MM.1S (cell line): ENCODE results near the gene LTB.
"Not testable (repeated sequence)": the region's sequence is repeated elsewhere in the genome, so short reads cannot be mapped to it uniquely, and the experiment has no call there.

ENCODE experiments used
- DNase-seq: peaks from one replicate; pipeline ENCODE4 v3.0.0-alpha.2; 2015
- H2AFZ ChIP-seq: fragments of 300-600 bp; sonication (generic); 2 replicates; pipeline ENCODE4 v1.6.0; 2016; ENCODE audit warnings: antibody characterized with exemption, low read length
- H3F3A ChIP-seq: fragments of 300-600 bp; sonication (generic); 2 replicates; pipeline ENCODE4 v1.6.1; 2016; ENCODE audit warnings: mild to moderate bottlenecking, antibody characterized with exemption, low read length, moderate library complexity, mixed read lengths; ENCODE audit not compliant: insufficient read depth
- H3K27ac ChIP-seq: fragments of 300-600 bp; sonication (generic); 2 replicates; pipeline ENCODE4 v1.5.1; 2016; ENCODE audit warnings: mild to moderate bottlenecking, low read length
- H3K27me3 ChIP-seq: fragments of 300-600 bp; sonication (generic); replicated peaks from 2 replicates; pipeline ENCODE4 v1.6.0; 2016; ENCODE audit warnings: low read length; ENCODE audit not compliant: insufficient read depth
- H3K36me3 ChIP-seq: fragments of 300-600 bp; sonication (generic); replicated peaks from 2 replicates; pipeline ENCODE4 v1.6.1; 2016; ENCODE audit warnings: mild to moderate bottlenecking, low read length, mixed read lengths; ENCODE audit not compliant: insufficient read depth
- H3K4me1 ChIP-seq: fragments of 300-600 bp; sonication (generic); 2 replicates; pipeline ENCODE4 v1.6.1; 2016; ENCODE audit warnings: low read length, mixed read lengths
- H3K4me2 ChIP-seq: fragments of 300-600 bp; sonication (generic); 2 replicates; pipeline ENCODE4 v1.6.0; 2016; ENCODE audit warnings: low read depth, low read length
- H3K4me3 ChIP-seq: fragments of 300-600 bp; sonication (generic); 2 replicates; pipeline ENCODE4 v1.5.1; 2016; ENCODE audit warnings: low read length, mixed read lengths
- H3K79me2 ChIP-seq: fragments of 300-600 bp; sonication (generic); 2 replicates; pipeline ENCODE4 v1.6.1; 2016; ENCODE audit warnings: mixed run types, low read length, mixed read lengths
- H3K9ac ChIP-seq: fragments of 300-600 bp; sonication (generic); 2 replicates; pipeline ENCODE4 v1.6.1; 2016; ENCODE audit warnings: low read length, mixed read lengths
- H3K9me2 ChIP-seq: fragments of 300-600 bp; sonication (generic); replicated peaks from 2 replicates; pipeline ENCODE4 v1.6.1; 2016; ENCODE audit warnings: mild to moderate bottlenecking, low read length, mixed read lengths; ENCODE audit not compliant: insufficient read depth
- H3K9me3 ChIP-seq: fragments of 300-600 bp; sonication (generic); replicated peaks from 2 replicates; pipeline ENCODE4 v1.6.1; 2016; ENCODE audit warnings: mild to moderate bottlenecking, low read length, mixed read lengths; ENCODE audit not compliant: insufficient read depth
- H4K20me1 ChIP-seq: fragments of 300-600 bp; sonication (generic); 2 replicates; pipeline ENCODE4 v1.6.1; 2016; ENCODE audit warnings: mild to moderate bottlenecking, low read length, moderate library complexity, mixed read lengths; ENCODE audit not compliant: insufficient read depth
- CTCF ChIP-seq: fragments of 300-600 bp; sonication (generic); IDR thresholded peaks from 2 replicates; pipeline ENCODE4 v1.5.1; 2016; ENCODE audit warnings: antibody characterized with exemption, low read length, mixed read lengths
- EZH2 ChIP-seq: fragments of 300-600 bp; sonication (generic); optimal IDR thresholded peaks from 2 replicates; pipeline ENCODE3; 2017; ENCODE audit warnings: low read depth, mild to moderate bottlenecking, antibody characterized with exemption, low read length, mixed read lengths
- EZH2phosphoT487 ChIP-seq: fragments of 300-600 bp; sonication (generic); IDR thresholded peaks from 2 replicates; pipeline ENCODE4 v1.6.1; 2018; ENCODE audit warnings: antibody characterized with exemption, low read length

The LTB gene

GRCh38 chr6:31557443-31558317, 24.5 kb downstream of the LTB start:
- H4K20me1 ChIP-seq = peaks cover 10% of the 10 kb centered on the region; the same call in 1 of the 2 replicates
- peaks cover 15% of the 10 kb centered on the region for H3F3A ChIP-seq
- DNase-seq = no peak
- H3K79me2 ChIP-seq = no peaks in the 10 kb centered on the region
- H3K4me1 ChIP-seq = peaks cover 32% of the 10 kb centered on the region
- H3K9me3 ChIP-seq = no peaks in the 10 kb centered on the region
- no peak for TF ChIP-seq EZH2
- TF ChIP-seq EZH2phosphoT487 = no peak
- no peak for TF ChIP-seq CTCF
- H3K4me3 ChIP-seq = no peak overlapping the region
- no peak overlapping the region for H3K9ac ChIP-seq
- no peaks in the 10 kb centered on the region for H3K9me2 ChIP-seq
- H3K27ac ChIP-seq = no peak overlapping the region
- H3K27me3 ChIP-seq = 0 out of 2 replicates have a peak, but pooled peaks cover 7% of the 10 kb centered on the region
- no peak overlapping the region for H3K4me2 ChIP-seq
- no peaks in the 10 kb centered on the region for H3K36me3 ChIP-seq
- H2AFZ ChIP-seq = no peak overlapping the region

- H3K4me2 ChIP-seq = no peak overlapping the region
- H4K20me1 ChIP-seq = peaks cover 10% of the 10 kb centered on the region; the same call in 1 of the 2 replicates
Measured at GRCh38 chr6:31556307-31556706, 25.9 kb downstream of the LTB start.

GRCh38 chr6:31551371-31551770, 30.9 kb downstream of the LTB start:
- H3F3A ChIP-seq, H3K27ac ChIP-seq, H3K4me2 ChIP-seq, H3K4me1 ChIP-seq, H3K36me3 ChIP-seq, H3K27me3 ChIP-seq, H3K9me3 ChIP-seq, H2AFZ ChIP-seq, H3K79me2 ChIP-seq, H3K9me2 ChIP-seq, H4K20me1 ChIP-seq, H3K4me3 ChIP-seq, H3K9ac ChIP-seq: not testable (repeated sequence)
- peak; percentile 52 for TF ChIP-seq CTCF
- DNase-seq = peak; percentile 21

More at GRCh38 chr6:31556307-31556706, 25.9 kb downstream of the LTB start:
- Histone ChIP-seq H3F3A (peaks cover 15% of the 10 kb centered on the region), H2AFZ (no peak overlapping the region), H3K36me3 (no peaks in the 10 kb centered on the region), H3K9me2 (no peaks in the 10 kb centered on the region), H3K4me1 (peaks cover 32% of the 10 kb centered on the region), H3K79me2 (no peaks in the 10 kb centered on the region), H3K27me3 (no peaks in the 10 kb centered on the region), H3K4me3 (no peak overlapping the region), H3K9ac (no peak overlapping the region), H3K9me3 (no peaks in the 10 kb centered on the region), H3K27ac (no peak overlapping the region)
- no peak for TF ChIP-seq EZH2
- TF ChIP-seq CTCF = no peak
- no peak for TF ChIP-seq EZH2phosphoT487
- DNase-seq = no peak
